Testis (tissue), 3 donors: ENCODE data around the gene PTCH1. TPM values are rescaled to one million over a fixed set of nuclear protein-coding genes. Genes with fewer than 3 reads are reported as not detected.
A peak's percentile ranks its signal among the peaks of the same experiment; 100 is the strongest.

Source experiments
- DNase-seq: peaks from one replicate; pipeline ENCODE4 v3.0.0-alpha.2; 2019
- H3K27ac ChIP-seq, 2 donors: fragments of 200-600 bp; sonication (generic); one replicate each; pipeline ENCODE4 v1.5.1; 2019
- H3K27me3 ChIP-seq: fragments of 200-600 bp; sonication (generic); one replicate; pipeline ENCODE4 v1.5.1; 2019
- H3K36me3 ChIP-seq: fragments of 200-600 bp; sonication (generic); one replicate; pipeline ENCODE4 v1.5.1; 2017; ENCODE audit warnings: low read depth; ENCODE audit errors: missing control alignments
- H3K4me1 ChIP-seq: fragments of 200-600 bp; sonication (generic); one replicate; pipeline ENCODE4 v1.5.1; 2019
- H3K4me3 ChIP-seq, 2 donors: fragments of 200-600 bp; sonication (generic); one replicate each; pipeline ENCODE4 v1.5.1; 2017 to 2019
- H3K9me3 ChIP-seq: fragments of 200-600 bp; sonication (generic); one replicate; pipeline ENCODE4 v1.5.1; 2017
- POLR2A ChIP-seq: fragments of 450-650 bp; IDR thresholded peaks from one replicate; pipeline ENCODE4 v1.6.1; 2017; ENCODE audit warnings: antibody characterized with exemption, mild to moderate bottlenecking, moderate library complexity
- WGBS, 2 donors: methylation state at CpG; one replicate each; pipeline ENCODE4 v1.1.5; 2018; 5-methylcytosine and 5-hydroxymethylcytosine counted together
- intact Hi-C: fragments of 100-400 bp; cut with DNase I; formaldehyde crosslinking; loops from one replicate; pipeline ENCODE4 v1.15.1; 2023; ENCODE audit warnings: low total_unique reads
- polyA plus RNA-seq: library from polyadenylated mRNA; stranded (reverse); fragments of 350-450 nt; fragmentation: Illumina TruSeq; extraction: RNeasy Lipid Tissue Mini Kit (QIAGEN cat#74804); gene quantifications from one replicate; pipeline ENCODE4 v1.2.3, GENCODE V29; 2014; ENCODE audit warnings: low read depth, low replicate concordance; ENCODE audit not compliant: insufficient read depth
- total RNA-seq, 2 donors: library from RNA; depleted of rRNA; stranded (reverse); fragments of >200 nt; gene quantifications; one replicate each; pipeline ENCODE4 v1.2.3, GENCODE V29; 2016
- TF ChIP-seq, protein P1 (sequence below), 3 experiments: fragments of 450-650 bp in 2 of 3; fragments of 200-600 bp in 1 of 3; sonication (generic) in 1 of 3; IDR thresholded peaks; one replicate each; pipeline ENCODE4 v1.5.1; 2016 to 2019; ENCODE audit warnings: antibody characterized with exemption in 3 of 3, mild to moderate bottlenecking in 2 of 3, moderate library complexity in 1 of 3

PTCH1 gene
- total and polyA plus RNA-seq, 3 donors from 2014 or later, result 51.1 to 127 (median 93.5) TPM

DNA sequence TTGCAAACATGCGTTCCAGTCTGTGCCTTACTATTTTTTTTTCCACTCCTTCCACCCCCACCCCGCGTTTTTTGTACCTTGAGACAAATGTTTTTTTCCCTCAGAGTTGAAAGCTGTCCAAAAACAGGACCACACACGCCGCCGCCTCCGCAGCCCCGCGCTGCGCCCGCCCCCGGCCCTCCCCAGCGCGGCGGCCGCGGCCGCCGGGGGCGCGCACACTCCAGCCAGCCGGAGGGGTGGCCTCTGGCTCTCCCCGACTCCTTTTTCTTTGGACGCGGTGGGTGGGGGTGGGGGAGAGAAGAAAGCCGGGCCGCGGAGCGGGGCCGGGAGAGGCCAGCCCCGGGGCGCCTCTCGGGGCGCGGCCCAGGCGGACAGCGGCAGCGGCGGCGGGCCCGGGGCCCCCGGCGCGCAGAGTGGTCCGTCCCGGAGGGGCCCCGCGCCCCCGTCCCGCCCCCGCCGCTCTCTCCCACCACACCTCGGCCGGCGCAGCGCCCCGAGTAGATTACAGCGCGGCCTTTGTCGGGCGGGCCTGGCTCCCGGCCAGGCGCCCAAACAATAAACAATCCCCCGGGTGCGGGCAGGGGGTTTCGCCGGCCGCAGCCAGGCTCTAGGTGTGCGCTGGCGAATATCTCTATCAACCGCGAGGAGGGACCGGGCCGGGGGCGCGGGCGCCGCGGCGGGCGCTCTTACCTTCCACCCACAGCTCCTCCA lies 10.9 kb downstream of the PTCH1 start:
- intact Hi-C loops, result no loop called here
- no peaks in the 10 kb centered on the region for H3K27me3 ChIP-seq
- H3K36me3 ChIP-seq, result no peaks in the 10 kb centered on the region
- peak; percentile 78 for DNase-seq
- H3K27ac ChIP-seq, result peak overlapping the region; percentile 95 to 96
- TF ChIP-seq, protein P1, sequence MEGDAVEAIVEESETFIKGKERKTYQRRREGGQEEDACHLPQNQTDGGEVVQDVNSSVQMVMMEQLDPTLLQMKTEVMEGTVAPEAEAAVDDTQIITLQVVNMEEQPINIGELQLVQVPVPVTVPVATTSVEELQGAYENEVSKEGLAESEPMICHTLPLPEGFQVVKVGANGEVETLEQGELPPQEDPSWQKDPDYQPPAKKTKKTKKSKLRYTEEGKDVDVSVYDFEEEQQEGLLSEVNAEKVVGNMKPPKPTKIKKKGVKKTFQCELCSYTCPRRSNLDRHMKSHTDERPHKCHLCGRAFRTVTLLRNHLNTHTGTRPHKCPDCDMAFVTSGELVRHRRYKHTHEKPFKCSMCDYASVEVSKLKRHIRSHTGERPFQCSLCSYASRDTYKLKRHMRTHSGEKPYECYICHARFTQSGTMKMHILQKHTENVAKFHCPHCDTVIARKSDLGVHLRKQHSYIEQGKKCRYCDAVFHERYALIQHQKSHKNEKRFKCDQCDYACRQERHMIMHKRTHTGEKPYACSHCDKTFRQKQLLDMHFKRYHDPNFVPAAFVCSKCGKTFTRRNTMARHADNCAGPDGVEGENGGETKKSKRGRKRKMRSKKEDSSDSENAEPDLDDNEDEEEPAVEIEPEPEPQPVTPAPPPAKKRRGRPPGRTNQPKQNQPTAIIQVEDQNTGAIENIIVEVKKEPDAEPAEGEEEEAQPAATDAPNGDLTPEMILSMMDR (IDR thresholded peaks at IDR 0.05), result no peak
- TF ChIP-seq POLR2A, result no peak
- no peaks in the 10 kb centered on the region for H3K9me3 ChIP-seq
- H3K4me1 ChIP-seq, result peaks cover 3% of the 10 kb centered on the region
- WGBS, 2 donors, result 1% methylated on average over 27 to 68 of the region's 81 CpGs
- peak overlapping the region; percentile 87 to 94 for H3K4me3 ChIP-seq

DNA sequence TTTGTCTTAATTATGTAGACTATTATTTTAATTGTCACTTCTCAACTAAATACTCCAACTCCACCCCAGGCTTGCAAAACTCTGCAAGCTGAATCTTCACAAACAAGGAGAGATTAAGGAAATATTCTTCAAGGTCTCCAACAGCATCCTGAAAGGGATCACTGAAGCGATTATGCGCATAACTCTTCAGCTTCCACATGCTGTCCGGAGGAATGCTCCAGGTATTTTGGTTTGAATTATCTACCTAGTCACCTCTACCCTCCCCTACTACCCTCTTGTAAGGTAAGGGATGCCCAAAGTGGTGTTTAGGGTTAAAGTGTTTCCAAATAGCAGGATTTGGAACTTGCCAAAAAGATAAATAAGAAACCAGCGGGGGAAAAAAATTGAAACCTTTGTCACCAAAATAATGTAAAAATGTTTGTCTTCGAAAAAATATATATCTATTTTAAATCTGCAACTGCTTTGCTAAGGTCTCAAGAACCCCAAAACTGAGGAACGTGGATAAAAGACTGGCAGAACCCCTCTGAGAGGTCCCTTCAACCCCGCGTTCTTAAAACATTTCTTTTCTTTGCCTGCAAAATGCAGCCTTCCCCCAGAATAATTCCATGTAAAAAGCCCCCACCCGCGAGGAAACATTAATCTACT lies 11.6 kb downstream of the PTCH1 start:
- peaks cover 4% of the 10 kb centered on the region for H3K4me1 ChIP-seq
- WGBS, 2 donors, result 5 to 6% methylated on average over 10 of the region's 10 CpGs
- H3K27ac ChIP-seq, result peak overlapping the region; percentile 39 to 95
- H3K4me3 ChIP-seq, result peak overlapping the region; percentile 66 to 87
- H3K36me3 ChIP-seq, result no peaks in the 10 kb centered on the region
- intact Hi-C loops, result no loop called here
- H3K27me3 ChIP-seq, result no peaks in the 10 kb centered on the region
- H3K9me3 ChIP-seq, result no peaks in the 10 kb centered on the region
- TF ChIP-seq, protein P1 (IDR thresholded peaks at IDR 0.05), result no peak
- TF ChIP-seq POLR2A, result no peak
- DNase-seq, result no peak

DNA sequence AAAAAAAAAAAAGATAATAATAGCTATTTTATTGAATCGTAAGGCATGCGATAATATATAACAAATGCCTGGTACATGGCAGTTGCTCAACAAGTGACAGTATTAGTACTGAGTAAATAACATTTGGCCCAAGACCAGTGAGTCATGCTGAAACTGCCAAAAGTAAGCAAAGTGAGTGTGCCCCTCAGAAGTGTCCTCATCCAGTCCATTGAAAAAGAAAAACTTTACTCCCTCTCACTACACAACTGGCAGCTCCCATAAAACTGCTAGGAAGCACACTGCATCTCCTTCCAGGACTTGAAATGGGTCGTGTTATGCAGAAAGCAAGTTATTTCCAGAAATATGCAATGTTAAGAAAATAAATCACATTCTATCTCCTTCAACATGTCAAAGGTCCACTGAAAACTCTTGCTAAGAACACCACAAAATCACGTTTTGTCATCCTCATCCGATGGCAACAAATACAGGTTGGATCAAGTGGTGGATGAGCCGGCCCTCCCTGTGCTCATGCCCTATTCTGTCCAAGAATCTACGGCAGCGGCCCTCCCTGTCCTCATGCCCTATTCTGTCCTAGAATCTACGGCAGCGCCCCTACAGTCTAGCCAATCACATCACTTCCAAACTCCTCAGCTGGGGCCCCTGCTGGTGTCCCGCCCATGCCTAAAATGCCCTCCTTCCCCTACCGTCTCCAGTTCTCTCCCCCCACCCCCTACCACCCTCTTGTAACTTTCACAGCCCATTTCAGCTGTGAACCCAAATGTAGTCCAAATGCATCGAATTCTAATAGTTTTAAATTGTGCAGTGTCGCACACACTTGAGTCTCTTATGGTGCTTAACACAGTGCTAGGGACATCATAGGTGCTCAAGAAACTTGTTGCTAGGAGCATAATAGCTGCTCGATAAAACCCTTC lies 12.5 kb downstream of the PTCH1 start:
- intact Hi-C loops, result no loop called here
- peaks cover 10% of the 10 kb centered on the region for H3K4me1 ChIP-seq
- peak overlapping the region in 1 of 2 donors; percentile 95 for H3K27ac ChIP-seq
- no peaks in the 10 kb centered on the region for H3K9me3 ChIP-seq
- DNase-seq, result peak; percentile 72
- H3K36me3 ChIP-seq, result no peaks in the 10 kb centered on the region
- WGBS, 2 donors, result 22 to 24% methylated on average over 15 of the region's 15 CpGs
- no peaks in the 10 kb centered on the region for H3K27me3 ChIP-seq
- H3K4me3 ChIP-seq, result peak overlapping the region; percentile 66 to 87
- TF ChIP-seq, protein P1 (IDR thresholded peaks at IDR 0.05), result no peak
- no peak for TF ChIP-seq POLR2A

DNA sequence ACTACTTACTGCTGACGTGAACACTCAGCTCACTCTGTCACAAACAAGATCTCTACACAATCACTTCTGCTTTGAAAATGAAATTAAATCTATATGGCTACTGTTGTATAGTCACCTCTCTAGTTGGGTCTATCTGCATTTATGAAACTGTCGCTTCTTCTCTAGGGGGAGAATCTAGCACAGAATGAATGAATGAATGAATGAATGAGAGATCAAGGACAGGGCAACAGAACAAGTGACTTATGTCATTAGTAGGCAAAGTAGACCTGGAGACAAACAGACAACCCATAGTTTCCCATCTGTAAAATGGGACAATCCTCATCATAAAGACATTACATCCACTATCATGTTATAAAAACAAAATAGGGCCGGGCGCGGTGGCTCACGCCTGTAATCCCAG lies 13.4 kb downstream of the PTCH1 start:
- H3K27ac ChIP-seq, result no peak overlapping the region
- no peaks in the 10 kb centered on the region for H3K9me3 ChIP-seq
- peaks cover 14% of the 10 kb centered on the region for H3K4me1 ChIP-seq
- H3K27me3 ChIP-seq, result no peaks in the 10 kb centered on the region
- intact Hi-C loops, result no loop called here
- peak overlapping the region in 1 of 2 donors; percentile 9 for H3K4me3 ChIP-seq
- 37 to 39% methylated on average over 6 of the region's 6 CpGs for WGBS, 2 donors
- H3K36me3 ChIP-seq, result no peaks in the 10 kb centered on the region
- TF ChIP-seq, protein P1 (IDR thresholded peaks at IDR 0.05), result no peak
- no peak for TF ChIP-seq POLR2A
- no peak for DNase-seq
